ENCODE measurements around the gene BSN. TPM values are rescaled to one million over a fixed set of nuclear protein-coding genes. Genes with fewer than 3 reads are reported as not detected.

The BSN gene
- total RNA-seq, 1 experiment from 2014 or later, result 0.87 TPM

- H3K4me3 ChIP-seq (ENCODE audit: low read depth in 2 of 2, low read length in 2 of 2), result no peak overlapping the region
- no peaks in the 10 kb centered on the region for H3K9me3 ChIP-seq (ENCODE audit: control insufficient read depth, insufficient read depth, low read depth, low read length)
- ATAC-seq, result no peak
- POLR2A ChIA-PET, result no interaction called here
- CTCF ChIA-PET, result no interaction called here
- BruUV-seq (replicated peaks), result no TSS peak
- H3K4me1 ChIP-seq (ENCODE audit: control insufficient read depth, insufficient read depth, low read length), result no peaks in the 10 kb centered on the region
- no peak for DNase-seq (ENCODE audit: low read depth, low spot score)
- H3K27me3 ChIP-seq (ENCODE audit: control insufficient read depth, insufficient read depth, low read length), result no peaks in the 10 kb centered on the region; the same call in 1 of the 2 replicates
- intact Hi-C loops (cut with micrococcal nuclease; ENCODE audit: unreplicated experiment) (no loop called here), in situ Hi-C loops (cut with HindIII; ENCODE audit: low pct_unique_long_range_greater_than_20kb, low sequenced_read_pairs) (no loop called here)
- no peak overlapping the region for H3K27ac ChIP-seq (ENCODE audit: low read length)
- H3K36me3 ChIP-seq (ENCODE audit: control insufficient read depth, insufficient read depth, low read length), result no peaks in the 10 kb centered on the region
- TF ChIP-seq TCF7L2 (IDR thresholded peaks at IDR 0.05; ENCODE audit: low read depth, low read length) (no peak), CTCF (IDR thresholded peaks at IDR 0.05) (no peak), POLR2AphosphoS5 (IDR thresholded peaks at IDR 0.05; ENCODE audit: low read depth, low read length) (no peak), REST (IDR thresholded peaks at IDR 0.05; ENCODE audit: insufficient read depth in 1 of 2, low read depth in 2 of 2, low read length in 1 of 2) (peak; percentile 29 to 44; a peak in 1 of 4 replicates), SIN3A (IDR thresholded peaks at IDR 0.05; ENCODE audit: borderline replicate concordance, insufficient read depth, low read depth, low read length) (no peak)
Observed at GRCh38 chr3:49618412-49618811, 64.1 kb downstream of the BSN start.

GRCh38 chr3:49619649-49620048 is 65.4 kb downstream of the BSN start:
- in situ Hi-C loops (cut with HindIII; ENCODE audit: low pct_unique_long_range_greater_than_20kb, low sequenced_read_pairs) (no loop called here), intact Hi-C loops (cut with micrococcal nuclease; ENCODE audit: unreplicated experiment) (no loop called here)
- TF ChIP-seq POLR2AphosphoS5 (IDR thresholded peaks at IDR 0.05; ENCODE audit: low read depth, low read length) (no peak), SIN3A (IDR thresholded peaks at IDR 0.05; ENCODE audit: borderline replicate concordance, insufficient read depth, low read depth, low read length) (no peak), CTCF (IDR thresholded peaks at IDR 0.05) (no peak), REST (IDR thresholded peaks at IDR 0.05; ENCODE audit: insufficient read depth in 1 of 2, low read depth in 2 of 2, low read length in 1 of 2) (no peak), TCF7L2 (IDR thresholded peaks at IDR 0.05; ENCODE audit: low read depth, low read length) (no peak)
- Histone ChIP-seq H3K27ac (ENCODE audit: low read length) (no peak overlapping the region), H3K9me3 (ENCODE audit: control insufficient read depth, insufficient read depth, low read depth, low read length) (no peaks in the 10 kb centered on the region), H3K4me1 (ENCODE audit: control insufficient read depth, insufficient read depth, low read length) (no peaks in the 10 kb centered on the region), H3K27me3 (ENCODE audit: control insufficient read depth, insufficient read depth, low read length) (no peaks in the 10 kb centered on the region; the same call in 1 of the 2 replicates), H3K4me3 (ENCODE audit: low read depth in 2 of 2, low read length in 2 of 2) (no peak overlapping the region), H3K36me3 (ENCODE audit: control insufficient read depth, insufficient read depth, low read length) (no peaks in the 10 kb centered on the region)
- DNase-seq (ENCODE audit: low read depth, low spot score) (no peak), ATAC-seq (no peak)
- ChIA-PET CTCF (no interaction called here), POLR2A (no interaction called here)
- BruUV-seq (replicated peaks), result no TSS peak
